ENCODE data around the gene WDR47.
A peak's percentile ranks its signal among the peaks of the same experiment; 100 is the strongest.
"Not testable (repeated sequence)": the region's sequence is repeated elsewhere in the genome, so short reads cannot be mapped to it uniquely, and the experiment has no call there.

Gene WDR47

GRCh38 chr1:108961752-108962486 is 80.0 kb downstream of the WDR47 start:
- DNase-seq: no peak

- DNase-seq: no peak
Observed at GRCh38 chr1:108961198-108961597, 80.7 kb downstream of the WDR47 start.

- DNase-seq: no peak
Observed at GRCh38 chr1:108960719-108961118, 81.2 kb downstream of the WDR47 start.

- DNase-seq: no peak
Observed at GRCh38 chr1:108957888-108958287, 84.0 kb downstream of the WDR47 start.

GRCh38 chr1:108955881-108956280 is 86.0 kb downstream of the WDR47 start:
- DNase-seq: peak; percentile 85

GRCh38 chr1:108955111-108955510 is 86.8 kb downstream of the WDR47 start:
- DNase-seq: no peak

GRCh38 chr1:108953452-108953851 is 88.5 kb downstream of the WDR47 start:
- DNase-seq: no peak

GRCh38 chr1:108951242-108951641 is 90.7 kb downstream of the WDR47 start:
- DNase-seq: no peak

GRCh38 chr1:108949044-108949443 is 92.9 kb downstream of the WDR47 start:
- DNase-seq: no peak

- no peak for DNase-seq
Observed at GRCh38 chr1:108947871-108948525, 93.9 kb downstream of the WDR47 start.

GRCh38 chr1:108936170-108936569 is 105.7 kb downstream of the WDR47 start:
- DNase-seq: no peak

GRCh38 chr1:108933944-108934343 is 108.0 kb downstream of the WDR47 start:
- DNase-seq: no peak

GRCh38 chr1:108927565-108927964 is 114.3 kb downstream of the WDR47 start:
- DNase-seq: not testable (repeated sequence)

GRCh38 chr1:108925920-108926319 is 116.0 kb downstream of the WDR47 start:
- DNase-seq: no peak

Data from NCI-H2171 treated with DMSO at 0.1 percent for 48 hours (cell line).